GM18861 (cell line): ENCODE results near the gene GNAI2.

Experiments
- ATAC-seq: cut with Tn5 transposase; IDR thresholded peaks from one replicate; pipeline ENCODE4 v1.9.1; 2021; ENCODE audit not compliant: unreplicated experiment

GNAI2 gene

DNA sequence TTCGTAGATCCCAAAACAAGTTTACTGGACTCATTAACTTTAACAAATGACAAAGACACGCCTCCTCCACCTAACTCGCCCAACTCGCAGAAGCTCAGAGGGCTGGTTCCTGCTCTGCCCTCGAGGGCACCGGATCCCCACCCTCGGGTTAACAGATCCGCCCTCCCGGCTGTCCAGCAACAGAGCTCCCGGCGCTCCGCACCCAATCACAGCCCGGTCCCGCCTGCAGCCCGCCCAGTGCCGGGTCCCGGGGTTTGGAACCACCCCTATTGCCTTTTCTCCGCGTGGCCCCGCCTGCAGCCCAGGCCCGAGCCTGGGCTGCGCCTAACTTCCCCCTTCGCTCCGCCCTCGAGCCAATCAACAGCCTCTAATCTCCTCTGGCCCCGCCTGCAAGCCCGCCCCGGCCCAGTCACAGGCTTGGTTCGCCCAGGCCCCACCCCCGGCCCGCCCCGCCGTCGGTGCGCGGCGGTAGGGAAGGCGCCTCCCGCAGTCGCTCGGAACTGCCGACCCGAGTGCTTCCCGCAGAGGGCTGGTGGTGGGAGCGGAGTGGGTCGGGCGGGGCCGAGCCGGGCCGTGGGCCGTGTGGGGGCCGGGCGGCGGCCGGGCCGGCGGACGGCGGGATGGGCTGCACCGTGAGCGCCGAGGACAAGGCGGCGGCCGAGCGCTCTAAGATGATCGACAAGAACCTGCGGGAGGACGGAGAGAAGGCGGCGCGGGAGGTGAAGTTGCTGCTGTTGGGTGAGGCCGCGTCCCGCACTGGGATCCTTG, at the start of gene GNAI2:
Gene GNAI2 (plus strand): TSS at position 489 of the 768 bp plus-strand sequence. CDS start 132 bp downstream, at position 621.
- ATAC-seq: peak; percentile 86

DNA sequence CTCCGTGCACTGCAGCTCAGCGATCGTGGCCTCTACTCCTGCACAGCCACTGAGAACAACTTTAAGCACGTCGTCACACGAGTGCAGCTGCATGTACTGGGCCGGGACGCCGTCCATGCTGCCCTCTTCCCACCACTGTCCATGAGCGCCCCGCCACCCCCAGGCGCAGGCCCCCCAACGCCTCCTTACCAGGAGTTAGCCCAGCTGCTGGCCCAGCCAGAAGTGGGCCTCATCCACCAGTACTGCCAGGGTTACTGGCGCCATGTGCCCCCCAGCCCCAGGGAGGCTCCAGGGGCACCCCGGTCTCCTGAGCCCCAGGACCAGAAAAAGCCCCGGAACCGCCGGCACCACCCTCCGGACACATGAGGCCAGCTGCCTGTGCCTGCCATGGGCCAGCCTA, 48.3 kb upstream of the GNAI2 start:
- no peak for ATAC-seq

DNA sequence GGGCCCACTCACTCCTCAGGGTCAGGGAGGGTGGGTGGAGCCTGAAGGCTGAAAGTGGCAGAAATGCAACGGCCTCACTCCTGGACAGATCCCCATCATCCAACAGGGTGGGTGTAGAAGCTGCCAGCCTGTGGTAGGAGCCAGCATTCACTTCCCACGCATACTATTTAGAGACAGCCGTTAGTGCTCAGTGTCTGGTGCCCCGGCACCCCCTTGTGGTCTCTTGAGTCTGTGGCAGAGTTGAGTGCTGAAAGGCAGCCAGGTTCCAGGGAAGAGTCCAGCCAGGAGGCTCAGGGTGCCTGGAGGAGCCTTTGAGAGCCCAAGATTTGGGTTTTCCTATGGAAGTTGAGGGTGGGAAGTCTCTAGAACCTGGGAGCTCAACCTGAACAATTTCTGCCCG, 46.7 kb upstream of the GNAI2 start:
- no peak for ATAC-seq

DNA sequence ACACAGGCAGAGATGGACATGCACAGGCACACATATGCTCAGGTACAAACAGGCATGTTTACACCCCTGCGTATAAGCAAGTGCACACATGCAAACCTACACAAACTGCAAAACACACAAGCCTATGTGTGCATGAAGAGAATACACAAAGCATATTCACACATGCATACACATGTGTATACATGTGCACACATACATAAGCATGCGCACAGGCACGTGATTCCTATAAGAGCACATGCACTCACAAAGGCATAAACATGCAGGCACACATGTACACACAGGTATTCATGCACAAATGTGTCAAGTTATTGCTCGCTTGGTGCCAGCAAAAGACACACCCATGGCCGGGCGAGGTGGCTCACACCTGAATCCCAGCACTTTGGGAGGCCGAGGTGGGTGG, 46.0 kb upstream of the GNAI2 start:
- no peak for ATAC-seq

DNA sequence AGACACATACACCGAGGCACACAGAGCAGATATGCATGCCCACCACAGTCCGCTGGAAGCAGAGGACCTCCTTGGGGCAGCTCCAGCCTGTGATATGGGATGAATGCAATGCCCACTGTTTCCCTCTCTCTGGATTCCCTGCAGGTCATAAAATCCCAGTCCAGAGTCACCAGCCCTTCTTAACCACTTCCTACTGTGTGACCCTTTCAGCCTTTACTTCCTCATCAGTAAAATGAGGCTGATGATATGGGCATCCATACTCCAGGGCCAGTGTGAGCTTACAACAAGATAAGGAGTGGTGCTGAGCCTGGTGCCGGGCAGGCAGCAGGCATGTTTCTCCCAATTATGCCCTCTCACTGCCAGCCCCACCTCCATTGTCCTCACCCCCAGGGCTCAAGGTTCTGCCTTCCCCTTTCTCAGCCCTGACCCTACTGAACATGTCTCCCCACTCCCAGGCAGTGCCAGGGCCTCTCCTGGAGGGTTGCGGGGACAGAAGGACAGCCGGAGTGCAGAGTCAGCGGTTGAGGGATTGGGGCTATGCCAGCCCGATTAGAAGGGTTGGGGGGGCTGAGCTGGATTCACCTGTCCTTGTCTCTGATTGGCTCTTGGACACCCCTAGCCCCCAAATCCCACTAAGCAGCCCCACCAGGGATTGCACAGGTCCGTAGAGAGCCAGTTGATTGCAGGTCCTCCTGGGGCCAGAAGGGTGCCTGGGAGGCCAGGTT, 44.9 kb upstream of the GNAI2 start, which contains the start of gene GNAT1:
Gene GNAT1 (plus strand): TSS at position 675 of the 725 bp plus-strand sequence. CDS start 116 bp downstream, outside the sequence.
- ATAC-seq: no peak

DNA sequence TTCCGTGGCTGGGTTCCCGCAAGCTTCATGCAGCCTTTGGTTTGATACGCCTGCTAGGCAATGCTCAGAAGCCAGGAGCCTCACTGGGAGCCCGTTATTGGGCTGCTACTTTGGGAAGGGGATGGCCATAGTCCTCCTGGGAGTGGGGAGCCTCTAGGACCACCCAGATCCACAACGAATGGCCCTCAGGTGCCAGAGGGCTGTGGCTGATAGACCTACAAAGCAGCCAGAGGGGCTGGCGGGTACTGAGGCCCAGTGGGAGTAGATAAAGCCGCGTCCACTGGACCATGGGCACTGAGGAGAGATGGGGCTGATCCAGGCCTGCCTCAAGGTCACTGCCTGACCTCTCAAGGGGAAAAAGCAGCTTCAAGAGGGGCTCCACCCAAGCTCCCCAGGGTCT, 43.9 kb upstream of the GNAI2 start:
- ATAC-seq: no peak

DNA sequence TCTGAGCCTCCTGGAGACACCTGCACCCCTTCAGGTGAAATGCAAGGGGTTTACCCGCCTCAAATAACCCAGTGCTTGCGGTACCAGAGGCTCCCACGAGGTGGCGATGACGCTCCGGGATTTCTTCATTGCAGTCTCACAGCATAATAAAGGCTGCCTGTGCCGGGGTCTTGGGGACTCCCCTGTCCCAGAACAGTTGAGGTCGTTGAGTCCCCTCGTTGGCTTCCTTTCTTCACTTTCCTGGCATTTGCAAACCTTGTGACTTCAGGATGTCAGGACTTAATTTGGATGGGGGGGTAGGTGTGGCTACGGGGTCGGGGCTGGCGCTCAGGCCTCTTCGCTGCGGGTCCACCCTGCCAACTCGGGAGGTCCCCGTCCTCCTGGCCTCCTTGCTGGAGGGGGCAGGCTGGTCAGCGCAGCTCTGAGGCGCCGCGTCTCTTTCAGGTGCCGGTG, 43.3 kb upstream of the GNAI2 start:
- no peak for ATAC-seq

DNA sequence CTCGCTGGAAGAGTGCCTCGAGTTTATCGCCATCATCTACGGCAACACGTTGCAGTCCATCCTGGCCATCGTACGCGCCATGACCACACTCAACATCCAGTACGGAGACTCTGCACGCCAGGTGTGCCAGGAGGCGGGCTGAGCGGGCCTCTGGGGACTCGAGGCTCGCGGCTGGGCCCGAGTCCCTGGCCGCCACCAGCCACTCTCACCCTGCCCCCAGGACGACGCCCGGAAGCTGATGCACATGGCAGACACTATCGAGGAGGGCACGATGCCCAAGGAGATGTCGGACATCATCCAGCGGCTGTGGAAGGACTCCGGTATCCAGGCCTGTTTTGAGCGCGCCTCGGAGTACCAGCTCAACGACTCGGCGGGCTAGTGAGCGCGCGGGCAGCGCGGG, 42.7 kb upstream of the GNAI2 start:
- no peak for ATAC-seq

DNA sequence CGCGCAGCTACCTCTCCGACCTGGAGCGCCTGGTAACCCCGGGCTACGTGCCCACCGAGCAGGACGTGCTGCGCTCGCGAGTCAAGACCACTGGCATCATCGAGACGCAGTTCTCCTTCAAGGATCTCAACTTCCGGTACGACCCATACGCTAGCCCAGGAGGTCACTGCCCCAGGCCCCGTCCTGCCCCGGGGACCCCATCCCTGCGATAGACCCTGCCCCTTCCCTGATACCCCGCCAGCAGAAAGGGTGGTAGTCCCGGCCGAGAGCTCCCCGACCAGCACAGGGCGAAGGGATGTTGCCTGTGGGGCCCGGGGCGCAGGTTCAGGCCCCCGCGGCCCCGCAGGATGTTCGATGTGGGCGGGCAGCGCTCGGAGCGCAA, 42.3 kb upstream of the GNAI2 start:
- ATAC-seq: no peak

DNA sequence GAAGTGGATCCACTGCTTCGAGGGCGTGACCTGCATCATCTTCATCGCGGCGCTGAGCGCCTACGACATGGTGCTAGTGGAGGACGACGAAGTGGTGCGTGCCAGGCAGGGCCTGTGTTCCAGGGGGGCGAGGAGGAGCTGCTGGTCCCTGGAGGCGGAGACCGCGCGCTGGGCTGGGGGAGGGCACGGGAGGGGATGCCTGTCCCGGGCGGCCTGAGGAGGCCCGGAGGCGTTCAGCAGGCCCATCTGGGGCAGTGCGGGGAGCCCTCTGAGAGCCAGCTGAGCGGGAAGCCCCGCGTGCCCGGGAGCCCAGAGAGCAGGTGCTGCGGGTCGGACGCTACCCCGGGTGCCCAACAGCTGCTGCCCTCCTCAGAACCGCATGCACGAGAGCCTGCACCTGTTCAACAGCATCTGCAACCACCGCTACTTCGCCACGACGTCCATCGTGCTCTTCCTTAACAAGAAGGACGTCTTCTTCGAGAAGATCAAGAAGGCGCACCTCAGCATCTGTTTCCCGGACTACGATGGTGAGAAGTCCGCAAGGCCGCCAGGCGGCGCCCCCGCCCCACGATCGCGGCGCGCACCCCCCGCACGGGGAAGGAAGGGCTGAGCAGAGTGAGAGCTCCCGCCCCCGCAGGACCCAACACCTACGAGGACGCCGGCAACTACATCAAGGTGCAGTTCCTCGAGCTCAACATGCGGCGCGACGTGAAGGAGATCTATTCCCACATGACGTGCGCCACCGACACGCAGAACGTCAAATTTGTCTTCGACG, 41.7 kb upstream of the GNAI2 start:
- ATAC-seq: no peak

DNA sequence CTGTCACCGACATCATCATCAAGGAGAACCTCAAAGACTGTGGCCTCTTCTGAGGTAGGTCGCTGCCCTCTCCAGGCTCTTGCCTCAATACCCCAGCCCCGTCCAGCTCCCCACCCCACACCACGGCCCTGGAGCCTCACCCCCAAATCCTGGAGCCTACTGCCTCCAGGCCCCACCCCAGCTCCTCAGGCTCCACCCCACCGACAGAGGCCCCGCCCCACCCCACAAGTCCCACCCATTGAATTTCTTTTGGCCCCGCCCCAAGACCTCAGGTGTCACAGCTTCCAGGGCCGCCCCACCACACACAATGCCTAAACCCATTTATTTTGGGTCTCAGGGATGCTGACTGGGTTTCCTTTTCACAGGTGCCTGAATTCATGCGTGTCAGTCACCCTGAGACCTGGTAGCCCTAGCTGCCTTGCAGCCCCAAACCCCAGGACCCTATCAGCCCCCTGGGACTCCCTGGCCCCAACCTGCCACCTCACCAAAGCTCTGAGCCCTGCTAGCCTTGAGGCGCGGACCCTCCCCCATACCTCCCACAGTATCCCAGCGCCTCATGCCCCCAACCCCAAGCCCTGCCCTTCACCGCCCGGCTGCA, 41.0 kb upstream of the GNAI2 start:
- ATAC-seq: no peak

DNA sequence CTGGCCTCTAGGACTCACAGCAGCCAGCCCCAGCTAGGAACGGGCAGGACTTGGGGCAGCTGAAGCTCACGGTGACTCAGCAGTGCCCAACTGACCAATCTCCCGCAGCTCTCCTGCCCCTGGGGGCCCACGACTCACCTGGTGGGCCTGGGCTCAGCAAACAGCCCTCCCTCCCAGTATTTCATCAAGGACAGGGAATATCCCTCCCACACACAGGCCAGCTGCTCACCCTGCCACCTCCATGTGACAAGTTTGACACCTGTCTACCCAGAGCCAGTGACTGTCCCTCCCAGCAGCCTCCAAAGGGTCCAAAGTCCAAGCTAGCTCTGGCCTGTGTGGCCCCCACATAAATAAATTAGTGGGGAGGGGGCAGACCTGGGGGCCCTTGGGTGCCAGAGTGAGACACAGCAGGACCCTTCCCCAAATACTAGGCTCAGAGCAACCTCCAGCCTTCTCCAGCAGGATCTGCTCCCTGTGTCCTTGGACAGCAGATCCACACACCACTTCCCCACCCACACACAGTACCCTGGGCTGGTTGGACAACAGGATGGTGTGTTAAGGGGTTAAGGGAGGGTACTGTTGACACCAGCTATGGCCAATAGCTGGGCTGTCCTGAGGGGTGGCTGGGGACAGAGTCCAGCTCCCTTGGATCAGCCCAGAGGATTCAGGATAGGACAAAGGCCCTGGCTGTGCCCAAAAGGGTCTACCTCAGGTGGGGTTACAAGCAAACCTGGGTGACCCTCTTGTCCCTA, 40.3 kb upstream of the GNAI2 start:
- no peak for ATAC-seq

DNA sequence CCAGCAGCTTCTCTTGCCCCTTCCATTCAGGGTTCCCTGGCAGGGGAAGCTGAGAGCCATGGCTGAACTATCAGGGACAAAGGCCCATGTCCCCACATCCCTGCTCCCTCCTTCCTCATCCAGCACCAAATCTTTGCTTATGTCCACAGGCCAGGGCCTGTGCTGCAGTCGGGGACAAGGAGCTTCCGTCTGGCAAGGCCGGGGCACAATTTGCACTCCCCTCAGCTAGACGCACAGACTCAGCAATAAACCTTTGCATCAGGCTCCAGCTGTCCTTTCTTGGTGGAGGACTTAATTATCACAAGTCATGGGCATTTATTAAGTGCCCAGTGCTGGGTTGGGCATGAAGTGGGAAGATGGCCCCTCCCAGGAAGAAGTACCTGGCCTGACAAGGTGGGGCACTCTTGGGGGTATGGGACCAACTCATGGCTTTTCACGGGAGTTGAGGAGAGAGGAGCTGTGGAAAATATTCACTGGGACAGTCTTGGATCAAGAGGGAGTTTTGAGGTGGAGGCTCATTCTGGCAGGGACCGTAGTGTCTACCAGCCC, 39.7 kb upstream of the GNAI2 start:
- no peak for ATAC-seq

DNA sequence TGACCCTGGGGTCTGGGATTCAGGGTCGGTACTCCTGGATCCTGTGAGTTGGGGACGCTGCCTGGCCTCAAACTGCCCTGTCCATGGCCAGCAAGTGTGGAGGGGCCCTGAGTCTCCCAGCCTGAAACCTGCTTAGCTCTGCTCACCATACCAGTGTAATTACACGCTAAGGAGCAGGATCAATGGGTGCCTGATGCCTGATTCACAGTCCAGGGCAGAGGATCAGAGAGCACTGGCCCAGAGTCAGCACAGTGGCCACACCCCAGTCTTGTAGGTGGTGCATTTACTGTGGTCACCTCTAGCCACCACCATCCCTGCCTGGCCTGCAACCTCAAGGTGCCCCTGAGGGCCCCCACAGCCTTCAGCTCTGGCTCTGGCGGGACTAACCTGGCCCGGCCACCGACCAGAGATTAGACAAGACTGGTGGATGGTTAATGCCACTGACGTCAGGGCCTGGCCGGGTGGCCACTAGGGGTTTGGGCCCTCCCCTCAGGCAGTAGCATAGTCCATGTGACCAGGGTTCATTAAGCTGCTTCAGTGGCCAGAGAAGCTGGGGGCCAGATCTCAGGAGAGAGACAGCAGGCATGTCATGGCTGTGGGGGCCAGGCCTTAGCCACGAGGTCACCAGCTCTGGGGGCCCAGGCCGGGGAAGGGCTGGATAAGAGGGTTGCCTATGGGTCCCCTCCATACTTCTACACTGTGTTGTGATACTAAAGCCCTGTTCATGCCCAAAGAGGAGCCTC, 34.3 kb upstream of the GNAI2 start:
- no peak for ATAC-seq

DNA sequence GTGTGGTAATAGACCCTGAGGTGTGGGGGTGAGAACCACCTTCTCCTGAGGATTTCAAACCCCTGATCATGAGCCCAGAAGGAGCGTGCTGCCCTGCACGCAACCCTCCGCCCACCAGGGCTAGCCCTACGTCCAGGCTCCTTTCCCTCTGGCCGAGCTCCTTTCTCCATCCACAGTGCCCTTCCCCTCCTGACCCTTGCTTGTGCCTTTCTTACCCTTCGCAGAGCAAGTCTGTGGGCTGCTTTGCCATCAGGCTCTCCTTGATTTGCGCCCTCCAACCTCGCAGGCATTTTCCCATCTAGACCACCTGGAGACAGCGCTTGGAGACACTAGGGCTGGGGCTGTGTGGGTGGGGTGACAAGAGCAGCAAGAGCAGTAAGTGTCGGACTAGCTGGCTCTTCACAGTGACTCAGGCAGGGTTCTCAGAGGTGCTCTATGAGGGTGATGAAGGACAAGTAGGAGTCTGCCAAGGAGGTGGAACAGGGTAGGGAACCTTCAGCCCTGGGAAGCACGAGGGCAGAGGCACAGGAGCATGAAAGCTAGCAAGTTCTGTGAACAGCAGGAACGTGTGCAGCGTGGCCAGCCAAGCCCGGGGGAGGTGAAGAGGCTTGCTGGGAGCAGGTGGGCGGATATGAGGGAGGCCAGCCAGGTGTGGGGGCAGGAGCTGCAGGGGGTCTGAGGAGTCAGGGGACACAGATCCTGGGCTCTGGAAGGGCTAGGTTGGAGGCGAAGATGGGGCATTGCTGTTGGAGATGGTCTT, 33.5 kb upstream of the GNAI2 start:
- ATAC-seq: no peak

DNA sequence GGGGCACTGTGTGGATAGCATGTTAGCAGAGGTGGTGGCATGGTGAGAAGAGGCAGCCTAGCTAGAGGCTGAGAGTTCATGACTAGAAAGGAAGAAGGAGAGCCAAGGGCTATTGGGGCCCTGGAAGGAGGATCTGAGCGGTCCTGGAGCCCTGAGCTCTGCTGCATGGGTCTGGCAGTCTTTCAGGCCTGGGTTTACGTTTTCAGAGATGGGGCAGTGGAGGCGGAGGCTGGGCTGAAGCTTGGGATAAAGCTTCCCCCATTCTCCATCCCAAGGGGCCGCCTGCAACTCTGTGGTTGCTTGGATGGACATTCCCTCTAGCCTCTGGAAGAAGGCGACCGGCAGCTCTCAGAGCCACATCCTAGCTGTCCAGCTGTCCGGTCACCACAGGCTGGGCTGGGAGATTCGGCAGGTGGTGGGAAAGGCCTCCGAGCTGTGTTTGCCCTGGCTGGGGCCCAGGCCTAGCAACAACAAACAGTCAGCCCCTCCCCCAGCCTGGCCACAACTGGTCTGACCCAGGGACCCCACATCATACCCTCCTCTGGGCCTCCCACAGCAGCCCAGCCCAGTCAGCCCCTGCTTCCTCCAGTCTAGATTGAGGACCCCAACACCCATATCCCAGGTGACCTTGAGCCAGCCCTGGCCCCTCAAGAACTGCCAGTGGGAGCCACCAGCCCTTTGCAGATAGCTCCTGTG, 32.7 kb upstream of the GNAI2 start:
- ATAC-seq: no peak

DNA sequence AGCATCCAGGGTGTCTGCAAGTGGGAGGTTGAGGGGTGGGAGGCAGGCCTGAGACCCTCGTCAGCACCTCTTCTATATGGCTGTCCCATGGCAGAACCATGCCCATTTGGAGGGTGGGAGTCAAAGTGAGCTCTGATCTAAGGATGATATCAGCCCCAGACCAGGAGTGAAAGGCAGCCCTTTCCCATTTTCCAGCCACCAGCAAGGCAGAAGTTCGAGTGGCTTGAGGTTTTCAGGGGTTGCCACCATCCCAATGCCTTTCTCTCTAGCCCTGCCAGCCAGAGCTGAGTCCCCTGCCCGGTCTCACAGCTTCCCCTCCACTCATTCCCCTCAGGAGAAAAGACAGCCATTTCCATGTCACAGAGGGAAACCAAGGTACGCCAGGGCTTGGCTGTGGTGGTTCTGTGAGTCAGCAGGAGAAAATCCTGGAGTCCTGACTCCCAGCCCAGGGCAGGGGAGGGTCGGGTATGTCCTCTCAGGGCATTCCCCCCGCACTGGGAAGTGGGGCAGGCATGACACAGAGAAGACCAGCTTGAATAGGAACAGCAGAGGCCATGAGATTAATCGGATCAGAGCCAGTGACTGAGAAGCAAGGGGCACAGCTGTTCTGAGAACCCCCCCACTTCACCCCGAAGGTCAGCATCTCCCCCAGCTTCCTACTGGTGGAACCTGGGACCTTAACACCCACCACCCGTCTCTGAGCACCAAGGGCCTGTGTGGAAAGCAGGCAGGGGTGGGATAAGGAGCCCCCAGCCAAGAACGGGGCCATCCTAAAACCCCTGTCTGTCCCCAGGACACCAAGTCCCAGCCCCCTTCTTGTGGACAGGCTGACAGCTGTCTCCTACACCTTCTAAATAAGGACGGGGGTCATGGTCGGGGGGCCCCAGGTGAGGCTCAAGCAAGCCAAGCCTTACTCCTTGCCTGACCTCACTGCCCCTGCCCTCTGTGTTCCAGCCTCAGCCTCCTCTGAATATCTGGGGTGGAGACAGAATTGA, 31.9 kb upstream of the GNAI2 start:
- ATAC-seq: no peak
